RWPE1 (cell line): Measurements from ENCODE around the gene ARRDC5.

Experiments used
- CTCF ChIA-PET: fragments of 350-600 bp; sonication (Branson Sonifier 250); formaldehyde crosslinking; extraction: SDS; loops from one replicate; lab custom pipeline; 2021; lab: Yijun Ruan, JAX
- POLR2A ChIA-PET: fragments of 400-600 bp; formaldehyde crosslinking; extraction: SDS; loops from one replicate; lab custom pipeline; 2020; ENCODE audit warnings: antibody characterized with exemption; ENCODE audit not compliant: low non-redundant PET; lab: Yijun Ruan, JAX
- DNase-seq: peaks from one replicate; pipeline ENCODE4 v3.0.0; 2012; ENCODE audit warnings: low spot score
- H3K27ac ChIP-seq: fragments of 450-650 bp; 2 replicates; pipeline ENCODE4 v1.5.1; 2017
- CTCF ChIP-seq: fragments of 450-650 bp; conservative IDR thresholded peaks from 2 replicates; pipeline ENCODE4 v1.5.1; 2017; ENCODE audit warnings: low read depth, mild to moderate bottlenecking

ARRDC5 gene

GRCh38 chr19:4916292-4917082 lies 13.8 kb upstream of the ARRDC5 start:
- H3K27ac ChIP-seq, result peak overlapping the region; percentile 94
- TF ChIP-seq CTCF, result no peak
- ChIA-PET POLR2A (no interaction called here), CTCF (interaction anchor here (0.6 to 0.7 kb wide), 2 partner anchors 9 to 65 kb away, joined by 3 read pairs; no protein-coding TSS in a partner anchor)
- no peak for DNase-seq

GRCh38 chr19:4914736-4915501 lies 12.2 kb upstream of the ARRDC5 start:
- ChIA-PET POLR2A (no interaction called here), CTCF (interaction anchor here (1.2 to 1.3 kb wide), 2 partner anchors 105 to 117 kb away, joined by 3 read pairs; no protein-coding TSS in a partner anchor)
- TF ChIP-seq CTCF, result no peak
- peak; percentile 93 for DNase-seq
- peak overlapping the region; percentile 94 for H3K27ac ChIP-seq

GRCh38 chr19:4913996-4914735 lies 11.5 kb upstream of the ARRDC5 start:
- no peak for DNase-seq
- CTCF ChIA-PET, result interaction anchor here (0.7 to 1.3 kb wide), 4 partner anchors 103 to 320 kb away, joined by 3 to 4 read pairs (median 4); no protein-coding TSS in a partner anchor
- no peak for TF ChIP-seq CTCF
- POLR2A ChIA-PET, result no interaction called here
- peak overlapping the region; percentile 94 for H3K27ac ChIP-seq

GRCh38 chr19:4911786-4912672 lies 9.3 kb upstream of the ARRDC5 start:
- TF ChIP-seq CTCF, result peak; percentile 78
- peak; percentile 98 for DNase-seq
- POLR2A ChIA-PET, result interaction anchor here (0.6 kb wide), 1 partner anchor 83 kb away, joined by 6 read pairs; no protein-coding TSS in a partner anchor
- CTCF ChIA-PET, result interaction anchor here (0.6 to 2.4 kb wide), 16 partner anchors 17 to 149 kb away, joined by 3 to 23 read pairs (median 4); partner anchors contain the start of gene PLIN3
- H3K27ac ChIP-seq, result peak overlapping the region; percentile 94

- peak overlapping the region; percentile 94 for H3K27ac ChIP-seq
- peak; percentile 14 for DNase-seq
- no peak for TF ChIP-seq CTCF
- ChIA-PET POLR2A (no interaction called here), CTCF (interaction anchor here (0.6 to 2.4 kb wide), 13 partner anchors 18 to 148 kb away, joined by 3 to 23 read pairs (median 4); partner anchors contain the start of gene PLIN3)
Measured at GRCh38 chr19:4911314-4911713, 8.6 kb upstream of the ARRDC5 start.
